ENCODE results near the gene NRP2. TPM values are rescaled to one million over a fixed set of nuclear protein-coding genes. Genes with fewer than 3 reads are reported as not detected.

Gene NRP2
- total RNA-seq, 2 experiments from 2014 or later = 1.4 to 2.3 TPM

DNA sequence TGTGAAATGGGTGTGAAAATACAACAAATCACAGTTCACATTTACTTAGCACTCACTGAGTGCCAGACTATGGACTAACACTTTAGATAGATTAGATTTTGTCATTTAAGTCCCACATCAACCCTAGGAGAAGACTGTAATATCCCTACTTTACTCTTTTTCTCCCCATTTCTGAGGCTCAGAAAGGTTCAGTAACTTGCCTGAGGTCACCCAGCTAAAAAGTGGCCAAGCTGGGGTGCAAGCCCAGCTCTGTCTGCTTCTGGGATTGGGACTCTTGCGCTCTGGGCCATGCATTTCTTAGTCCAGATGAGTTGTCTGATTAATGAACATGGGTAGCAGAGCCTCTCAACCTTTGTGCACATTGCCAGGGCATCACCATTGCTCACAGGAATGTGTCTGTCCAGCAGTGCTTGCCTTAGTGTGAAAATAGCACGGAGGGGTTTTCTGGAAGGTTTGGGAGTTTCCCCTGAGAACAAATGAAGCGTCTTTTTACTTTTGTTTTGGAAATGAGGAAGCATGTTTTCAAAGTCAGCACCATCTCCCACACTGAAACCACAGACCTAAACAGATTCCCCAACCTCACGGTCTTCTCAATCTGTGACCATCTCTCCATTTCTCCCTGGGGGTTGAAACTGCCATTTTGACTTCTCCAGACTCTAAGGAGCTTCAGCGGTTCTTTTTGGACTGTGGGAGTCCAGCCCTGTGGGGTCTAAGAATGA lies 31.9 kb downstream of the NRP2 start:
- ChIA-PET POLR2A (no interaction called here), CTCF (no interaction called here)
- no peaks in the 10 kb centered on the region for H3K9me3 Mint-ChIP-seq
- DNase-seq = no peak
- peaks cover 1% of the 10 kb centered on the region for H3K27me3 Mint-ChIP-seq
- no peak overlapping the region for H3K4me3 Mint-ChIP-seq
- H3K36me3 Mint-ChIP-seq (ENCODE audit: low read depth) = no peaks in the 10 kb centered on the region
- no peak overlapping the region for H3K27ac Mint-ChIP-seq
- peaks cover 3% of the 10 kb centered on the region for H3K4me1 Mint-ChIP-seq

GRCh38 chr2:205714789-205715720 lies 32.8 kb downstream of the NRP2 start:
- Mint-ChIP-seq H3K4me3 (no peak overlapping the region), H3K4me1 (peaks cover 2% of the 10 kb centered on the region), H3K9me3 (no peaks in the 10 kb centered on the region), H3K36me3 (ENCODE audit: low read depth) (no peaks in the 10 kb centered on the region), H3K27ac (no peak overlapping the region), H3K27me3 (peaks cover 2% of the 10 kb centered on the region)
- CTCF ChIA-PET = no interaction called here
- POLR2A ChIA-PET = no interaction called here
- no peak for DNase-seq

- Mint-ChIP-seq H3K27me3 (peaks cover 2% of the 10 kb centered on the region), H3K9me3 (no peaks in the 10 kb centered on the region), H3K36me3 (ENCODE audit: low read depth) (no peaks in the 10 kb centered on the region), H3K4me1 (peaks cover 2% of the 10 kb centered on the region), H3K27ac (no peak overlapping the region), H3K4me3 (no peak overlapping the region)
- POLR2A ChIA-PET = no interaction called here
- DNase-seq = no peak
- CTCF ChIA-PET = no interaction called here
These were observed 33.7 kb downstream of the NRP2 start for GRCh38 chr2:205715831-205716525.

DNA sequence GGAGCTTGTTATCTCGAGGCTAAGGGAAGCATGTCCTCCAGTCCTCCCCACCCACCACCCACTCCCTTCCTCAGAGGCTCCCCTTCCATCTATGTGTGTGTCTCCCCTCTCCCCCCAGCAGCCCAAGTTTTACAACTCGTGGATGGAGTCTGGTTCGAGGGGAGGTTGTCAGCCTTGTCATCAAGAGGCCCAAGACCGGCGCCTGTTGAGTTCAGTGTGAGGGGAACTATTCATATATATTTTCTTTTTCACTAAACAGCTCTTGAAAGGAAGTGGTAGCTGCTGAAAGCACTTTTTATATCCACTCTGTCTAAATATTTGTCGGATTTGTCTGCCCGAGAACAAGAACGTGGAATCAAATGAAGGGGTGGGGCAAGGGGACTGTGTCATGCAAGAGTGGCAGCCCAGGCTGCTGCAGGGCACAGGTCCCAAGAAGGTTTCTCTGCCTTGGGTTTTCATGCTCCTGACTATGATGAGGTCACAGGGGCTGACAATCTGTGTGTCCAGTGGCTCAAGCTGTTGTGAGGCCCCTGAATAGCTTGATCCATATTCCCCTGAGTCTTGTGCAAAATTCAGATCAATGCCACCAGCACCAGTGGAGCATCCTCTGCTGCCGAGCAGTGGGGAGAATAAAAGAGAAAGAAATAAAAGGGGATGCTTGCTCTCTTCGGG lies 35.0 kb downstream of the NRP2 start:
- ChIA-PET POLR2A (no interaction called here), CTCF (no interaction called here)
- peaks cover 2% of the 10 kb centered on the region for H3K27me3 Mint-ChIP-seq
- H3K4me1 Mint-ChIP-seq = peaks cover 2% of the 10 kb centered on the region
- DNase-seq = no peak
- no peaks in the 10 kb centered on the region for H3K9me3 Mint-ChIP-seq
- no peak overlapping the region for H3K27ac Mint-ChIP-seq
- no peak overlapping the region for H3K4me3 Mint-ChIP-seq
- no peaks in the 10 kb centered on the region for H3K36me3 Mint-ChIP-seq (ENCODE audit: low read depth)

GRCh38 chr2:205717999-205718398 lies 35.7 kb downstream of the NRP2 start:
- Mint-ChIP-seq H3K4me1 (peaks cover 2% of the 10 kb centered on the region), H3K27me3 (peaks cover 2% of the 10 kb centered on the region), H3K4me3 (no peak overlapping the region), H3K27ac (no peak overlapping the region), H3K36me3 (ENCODE audit: low read depth) (no peaks in the 10 kb centered on the region), H3K9me3 (no peaks in the 10 kb centered on the region)
- no peak for DNase-seq
- POLR2A ChIA-PET = no interaction called here
- CTCF ChIA-PET = interaction anchor here (0.6 kb wide), 1 partner anchor 176 kb away, joined by 6 read pairs; no protein-coding TSS in a partner anchor

- Mint-ChIP-seq H3K36me3 (ENCODE audit: low read depth) (no peaks in the 10 kb centered on the region), H3K4me1 (no peaks in the 10 kb centered on the region), H3K9me3 (no peaks in the 10 kb centered on the region), H3K27me3 (peaks cover 2% of the 10 kb centered on the region), H3K27ac (no peak overlapping the region), H3K4me3 (no peak overlapping the region)
- POLR2A ChIA-PET = no interaction called here
- CTCF ChIA-PET = interaction anchor here (0.7 kb wide), 2 partner anchors 184 to 489 kb away, joined by 3 read pairs; no protein-coding TSS in a partner anchor
- DNase-seq = no peak
These were observed 37.5 kb downstream of the NRP2 start for GRCh38 chr2:205719847-205720246.

- Mint-ChIP-seq H3K36me3 (ENCODE audit: low read depth) (no peaks in the 10 kb centered on the region), H3K4me1 (no peaks in the 10 kb centered on the region), H3K4me3 (no peak overlapping the region), H3K27me3 (peaks cover 2% of the 10 kb centered on the region), H3K27ac (no peak overlapping the region), H3K9me3 (no peaks in the 10 kb centered on the region)
- ChIA-PET CTCF (interaction anchor here (0.7 kb wide), 1 partner anchor 490 kb away, joined by 3 read pairs; no protein-coding TSS in a partner anchor), POLR2A (no interaction called here)
- no peak for DNase-seq
These were observed 38.2 kb downstream of the NRP2 start for GRCh38 chr2:205720451-205720902.

DNA sequence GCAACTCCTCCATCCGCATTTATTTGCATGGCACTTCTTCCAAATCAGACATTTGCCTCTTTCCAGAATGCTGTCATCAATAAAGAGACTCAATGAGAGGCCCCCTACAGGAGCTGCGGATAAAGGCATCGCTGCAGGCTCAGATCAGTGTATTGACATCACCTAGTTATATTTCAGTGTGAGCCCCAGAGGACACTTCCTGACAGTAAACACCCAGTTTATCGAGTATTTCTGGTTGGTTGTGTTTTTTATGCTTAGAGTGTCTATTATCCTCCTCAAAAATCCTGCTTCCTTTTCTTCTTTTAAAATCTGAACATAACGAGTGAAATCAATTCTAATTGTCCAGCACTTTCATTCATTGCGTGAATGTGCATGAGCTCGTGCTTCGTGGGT lies 38.8 kb downstream of the NRP2 start:
- H3K27ac Mint-ChIP-seq = no peak overlapping the region
- no peak for DNase-seq
- no peaks in the 10 kb centered on the region for H3K36me3 Mint-ChIP-seq (ENCODE audit: low read depth)
- CTCF ChIA-PET = interaction anchor here (1.2 kb wide), 1 partner anchor 45 kb away, joined by 3 read pairs; no protein-coding TSS in a partner anchor
- POLR2A ChIA-PET = no interaction called here
- no peaks in the 10 kb centered on the region for H3K4me1 Mint-ChIP-seq
- H3K4me3 Mint-ChIP-seq = no peak overlapping the region
- peaks cover 2% of the 10 kb centered on the region for H3K27me3 Mint-ChIP-seq
- no peaks in the 10 kb centered on the region for H3K9me3 Mint-ChIP-seq

- no peak overlapping the region for H3K4me3 Mint-ChIP-seq
- POLR2A ChIA-PET = no interaction called here
- no peaks in the 10 kb centered on the region for H3K36me3 Mint-ChIP-seq (ENCODE audit: low read depth)
- DNase-seq = no peak
- CTCF ChIA-PET = no interaction called here
- H3K4me1 Mint-ChIP-seq = no peaks in the 10 kb centered on the region
- H3K27me3 Mint-ChIP-seq = peaks cover 2% of the 10 kb centered on the region
- H3K9me3 Mint-ChIP-seq = no peaks in the 10 kb centered on the region
- H3K27ac Mint-ChIP-seq = no peak overlapping the region
These were observed 40.1 kb downstream of the NRP2 start for GRCh38 chr2:205722283-205722918.

DNA sequence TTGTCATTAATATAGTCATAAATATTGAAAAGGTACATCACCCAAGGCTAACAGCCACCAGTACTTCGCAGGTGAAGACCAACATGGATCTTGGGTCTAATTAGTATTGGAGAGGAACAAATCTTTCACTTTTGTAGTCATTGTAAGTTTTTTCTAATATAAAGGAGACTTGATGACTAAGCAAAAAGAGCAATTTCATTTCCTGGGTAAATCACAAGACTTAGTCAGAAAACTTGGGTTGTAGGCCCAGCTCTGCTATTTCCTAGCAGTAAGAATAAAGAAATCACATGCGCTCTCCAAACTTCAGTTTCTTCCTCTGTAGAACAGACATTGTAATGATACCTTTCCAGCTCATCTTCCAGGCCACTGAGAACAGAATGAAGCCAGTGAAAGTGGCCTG lies 40.9 kb downstream of the NRP2 start:
- Mint-ChIP-seq H3K36me3 (ENCODE audit: low read depth) (no peaks in the 10 kb centered on the region), H3K27ac (no peak overlapping the region), H3K27me3 (peaks cover 2% of the 10 kb centered on the region), H3K4me3 (no peak overlapping the region), H3K4me1 (no peaks in the 10 kb centered on the region), H3K9me3 (no peaks in the 10 kb centered on the region)
- no peak for DNase-seq
- ChIA-PET POLR2A (no interaction called here), CTCF (no interaction called here)

GRCh38 chr2:205725059-205725458 lies 42.8 kb downstream of the NRP2 start:
- Mint-ChIP-seq H3K4me3 (no peak overlapping the region), H3K27ac (no peak overlapping the region), H3K9me3 (no peaks in the 10 kb centered on the region), H3K4me1 (no peaks in the 10 kb centered on the region), H3K27me3 (no peaks in the 10 kb centered on the region), H3K36me3 (ENCODE audit: low read depth) (no peaks in the 10 kb centered on the region)
- POLR2A ChIA-PET = no interaction called here
- CTCF ChIA-PET = interaction anchor here (0.6 to 0.7 kb wide), 2 partner anchors 21 to 92 kb away, joined by 3 to 4 read pairs; no protein-coding TSS in a partner anchor
- no peak for DNase-seq

DNA sequence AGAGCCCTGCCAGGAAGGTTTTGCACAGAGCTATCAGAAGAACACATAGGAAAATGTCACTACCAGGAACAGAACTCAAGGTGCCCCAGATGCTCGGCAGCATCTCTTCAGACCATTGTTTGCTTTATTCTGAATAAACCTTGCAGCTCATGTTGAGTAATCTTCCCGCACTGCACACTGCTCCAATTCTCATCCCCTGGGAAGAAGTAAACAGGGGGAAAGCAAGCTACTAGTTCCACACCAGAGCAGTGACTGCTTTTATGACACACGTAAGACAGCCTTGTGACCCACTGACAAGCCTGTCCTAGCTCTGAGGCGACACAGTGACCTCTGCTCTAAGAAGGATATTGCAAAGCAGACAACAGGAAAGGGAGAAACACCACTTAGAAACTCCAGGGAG lies 44.2 kb downstream of the NRP2 start:
- Mint-ChIP-seq H3K9me3 (no peaks in the 10 kb centered on the region), H3K4me1 (no peaks in the 10 kb centered on the region), H3K27me3 (no peaks in the 10 kb centered on the region), H3K27ac (no peak overlapping the region), H3K4me3 (no peak overlapping the region), H3K36me3 (ENCODE audit: low read depth) (no peaks in the 10 kb centered on the region)
- DNase-seq = no peak
- CTCF ChIA-PET = no interaction called here
- POLR2A ChIA-PET = no interaction called here

Data from activated CD4-positive, alpha-beta memory T cell treated with anti-CD3 and anti-CD28 coated beads, Interleukin-2, amount 10 ng/mL, durations not matched to agents 7 days and 5 days (primary cell).